C4-2B (cell line): ENCODE data around the gene SLC16A3.

ENCODE experiments used
- CTCF ChIP-seq: fragments of 450-650 bp; conservative IDR thresholded peaks from 2 replicates; pipeline ENCODE4 v1.5.1; 2017; ENCODE audit warnings: mild to moderate bottlenecking
- ZFX ChIP-seq: fragments of 450-650 bp; IDR thresholded peaks from 2 replicates; pipeline ENCODE4 v1.6.1; 2017

GRCh38 chr17:82228278-82228841 is 482 bp upstream of the SLC16A3 start:
- TF ChIP-seq CTCF (no peak), ZFX (no peak)
